HG02623 (cell line): Measurements from ENCODE around the gene MELTF.
A peak's percentile ranks its signal among the peaks of the same experiment; 100 is the strongest.

Experiments
- ATAC-seq: cut with Tn5 transposase; IDR thresholded peaks from one replicate; pipeline ENCODE4 v1.9.1; 2021; ENCODE audit warnings: moderate library complexity; ENCODE audit not compliant: unreplicated experiment

MELTF gene

DNA sequence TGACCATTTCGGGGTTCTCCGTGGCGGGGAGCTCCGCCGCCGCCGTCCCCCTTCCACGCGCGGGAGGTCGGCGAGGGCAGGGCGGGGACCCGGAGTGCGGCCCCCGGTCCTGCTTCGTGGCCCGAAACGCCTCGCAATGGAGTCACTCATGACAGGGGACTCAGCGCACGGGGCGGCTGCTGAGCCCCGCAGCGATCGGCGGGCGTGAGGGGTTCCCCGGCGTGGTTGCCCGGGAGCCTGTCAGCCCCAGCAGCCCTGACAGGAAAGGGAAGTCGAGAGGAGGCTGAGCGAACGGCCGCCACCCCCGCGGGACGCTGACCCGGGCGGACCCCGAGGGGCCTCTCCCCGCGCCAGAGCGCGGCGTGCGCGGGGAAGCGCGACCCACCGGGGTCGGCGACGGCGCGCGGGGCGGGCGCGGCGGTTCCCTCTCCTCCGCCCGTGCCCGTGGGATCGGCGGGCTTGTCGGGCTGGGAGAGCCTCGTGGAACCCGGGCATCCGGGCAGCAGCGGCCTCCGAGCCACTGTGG lies 60.4 kb downstream of the MELTF start:
- peak; percentile 30 for ATAC-seq

DNA sequence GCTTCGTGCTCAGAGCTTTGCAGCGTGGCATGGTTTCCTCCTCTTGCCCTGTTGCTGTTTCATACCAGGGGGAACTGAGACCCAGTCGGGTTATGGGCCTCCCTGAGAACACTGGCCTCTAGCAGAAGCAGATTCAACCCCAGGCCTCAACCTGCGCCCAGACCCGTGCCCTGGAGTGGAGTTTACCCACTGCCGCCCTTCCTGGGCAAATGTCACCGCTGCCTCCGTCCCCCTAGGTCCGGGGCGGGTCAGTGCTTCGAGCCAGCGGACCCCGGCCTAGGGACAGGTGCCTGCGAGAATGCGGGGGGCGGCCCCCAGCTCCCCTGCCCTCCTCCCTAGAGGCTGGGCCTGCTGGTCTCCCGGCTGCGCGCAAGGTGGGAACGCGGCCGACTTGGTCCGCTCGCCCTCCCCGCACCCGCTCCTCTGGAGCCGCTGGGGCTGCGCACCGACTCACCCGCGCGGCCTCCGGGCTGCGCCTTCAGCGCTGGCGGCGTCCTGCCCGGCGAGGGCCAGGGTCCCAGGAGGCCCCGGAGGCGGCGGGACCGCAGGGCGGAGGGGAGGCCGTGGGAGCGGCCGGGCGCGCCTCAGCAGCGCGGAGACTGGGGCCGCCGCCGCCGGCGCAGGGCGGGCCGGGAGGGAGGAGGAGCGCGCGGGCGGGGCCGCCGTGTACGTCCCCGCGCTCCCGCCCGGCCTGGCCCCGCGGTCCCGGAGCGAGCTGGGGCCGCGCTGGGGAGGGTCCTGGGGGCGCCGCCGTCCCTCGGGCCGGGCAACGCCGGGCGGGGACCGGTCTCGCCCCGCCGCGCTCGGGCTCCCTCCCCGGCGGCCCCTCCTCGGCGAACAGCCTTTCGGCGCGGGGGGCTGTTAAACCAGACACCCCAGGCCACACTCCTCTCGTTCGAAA lies 61.1 kb downstream of the MELTF start, which contains the start of gene PIGZ:
Gene PIGZ (minus strand): TSS at position 601 of the 901 bp plus-strand sequence. CDS start 16,802 bp downstream, outside the sequence.
- peak; percentile 54 for ATAC-seq

DNA sequence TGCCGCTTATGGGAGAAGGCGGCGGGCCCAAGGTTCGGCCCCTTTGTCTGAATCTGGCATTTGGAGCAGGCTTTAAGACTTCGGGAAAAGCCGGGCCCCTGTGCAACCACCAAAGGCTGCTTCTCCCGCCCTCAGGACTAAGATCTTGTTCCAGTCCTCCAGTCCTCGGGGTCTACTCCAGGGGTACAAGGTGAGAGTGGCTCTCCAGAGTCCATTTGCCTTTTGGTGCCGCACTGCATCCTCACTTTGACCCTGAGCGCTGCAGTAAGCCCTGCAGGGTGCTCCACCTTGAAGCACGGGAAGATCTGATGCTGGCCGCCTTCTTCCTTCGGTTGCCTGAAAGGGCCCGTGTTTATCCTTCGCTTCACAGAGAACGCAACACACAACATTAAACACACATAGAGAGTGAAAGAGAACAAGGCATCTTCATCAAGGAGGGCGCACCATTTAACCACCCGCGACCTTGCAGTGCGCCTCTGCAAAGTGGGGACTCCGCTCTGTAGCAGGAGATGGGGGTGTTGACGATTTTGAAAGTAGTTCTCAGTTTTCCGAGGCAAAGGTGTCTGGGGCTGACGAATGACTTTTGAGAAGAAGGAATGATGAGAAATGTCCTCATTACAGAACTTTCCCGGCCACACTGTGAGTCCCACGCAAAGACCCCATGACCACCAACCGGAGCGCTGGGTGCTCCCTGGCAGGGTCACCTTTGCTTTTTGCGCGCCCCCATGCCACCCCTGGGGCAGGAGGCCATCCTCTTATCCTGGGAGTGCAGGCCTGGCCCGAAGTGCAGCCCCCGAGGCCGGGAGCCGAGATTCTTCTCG lies 62.0 kb downstream of the MELTF start:
- no peak for ATAC-seq

DNA sequence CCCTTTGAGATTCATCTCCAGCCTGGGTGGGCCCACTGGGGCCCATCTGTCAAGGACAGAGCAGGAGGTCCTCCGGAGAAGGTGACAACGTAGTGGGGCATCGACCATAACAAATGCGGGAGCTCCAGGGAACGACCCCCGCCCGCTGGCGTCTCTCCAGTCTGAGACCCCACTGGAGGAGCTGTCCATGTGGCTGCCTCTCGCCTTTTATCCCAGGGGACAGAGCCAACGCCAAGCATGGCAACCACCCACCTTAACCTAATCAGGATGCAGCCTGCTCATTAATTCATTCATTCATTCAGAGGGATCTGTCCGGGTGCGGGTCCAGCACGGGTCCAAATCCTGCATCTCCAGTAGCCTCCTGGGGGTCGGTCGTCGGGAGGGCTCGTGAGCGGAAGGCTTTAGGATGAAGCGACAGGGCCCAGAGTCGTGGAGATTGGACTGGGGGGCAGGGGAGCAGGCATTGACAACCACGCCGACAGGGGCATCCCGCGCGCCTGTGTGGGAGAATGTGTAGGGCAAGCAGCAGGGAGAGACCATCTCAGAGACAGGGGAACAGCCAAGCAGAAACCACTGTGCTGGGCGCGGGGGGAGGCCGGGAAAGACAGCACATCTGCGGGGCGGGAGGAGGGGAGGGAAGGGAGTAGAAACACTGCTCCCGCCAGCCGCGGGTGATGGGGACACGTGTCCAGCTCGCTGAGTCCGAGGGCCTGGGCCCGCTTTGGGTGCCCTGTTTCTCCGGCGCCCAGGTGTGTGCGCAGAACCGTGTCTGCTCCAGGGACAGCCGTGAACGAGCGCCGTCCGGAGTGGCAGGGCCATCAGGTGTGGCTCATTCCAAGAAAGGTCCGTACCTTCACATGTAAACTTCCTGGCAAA lies 62.9 kb downstream of the MELTF start:
- ATAC-seq: no peak

DNA sequence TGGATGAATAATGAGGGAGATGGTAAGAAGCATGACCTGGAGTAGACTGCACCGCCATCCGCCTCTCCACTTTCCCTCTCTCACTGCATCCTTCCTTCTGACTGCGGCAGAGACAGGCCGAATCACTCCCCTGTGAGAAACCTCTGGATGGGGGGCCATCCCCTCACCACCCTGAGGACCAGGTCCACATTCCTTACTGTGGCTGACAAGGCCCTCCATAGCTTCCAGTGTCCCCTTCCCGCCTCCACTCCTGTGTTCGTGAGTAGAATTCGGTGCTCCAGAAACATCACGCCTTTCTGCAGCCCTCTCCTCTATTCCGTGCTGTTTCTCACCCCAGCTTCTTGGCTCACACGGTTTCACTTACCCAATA lies 63.8 kb downstream of the MELTF start:
- no peak for ATAC-seq

DNA sequence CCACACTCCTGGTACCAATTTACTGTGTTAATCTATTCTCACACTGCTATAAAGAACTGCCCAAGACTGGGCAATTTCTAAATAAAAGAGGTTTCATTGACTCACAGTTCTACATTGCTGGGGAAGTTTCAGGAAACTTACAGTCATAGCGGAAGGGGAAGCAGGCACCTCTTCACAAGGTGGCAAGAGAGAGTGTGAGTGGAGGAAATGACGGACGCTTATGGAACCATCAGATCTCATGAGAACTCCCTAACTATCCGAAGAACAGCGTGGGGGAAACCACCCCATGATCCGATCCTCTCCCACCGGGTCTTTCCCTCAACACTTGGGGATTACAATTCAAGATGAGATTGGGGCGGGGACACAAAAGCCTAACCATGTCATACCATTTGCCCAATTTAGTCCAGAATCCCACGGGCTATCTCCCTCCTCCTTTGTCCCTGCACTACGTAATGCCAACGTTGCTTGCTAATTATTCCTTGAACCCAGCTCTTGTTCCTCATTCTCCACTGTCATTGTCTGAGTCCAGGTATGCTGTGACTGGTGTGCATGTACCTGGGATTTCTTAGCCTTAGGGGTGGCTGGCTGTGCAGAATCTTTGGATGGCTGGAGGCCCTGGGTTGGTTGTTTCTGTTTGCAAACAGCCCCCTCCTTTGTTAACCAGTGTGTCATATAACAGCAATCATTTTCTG lies 64.4 kb downstream of the MELTF start:
- ATAC-seq: no peak

DNA sequence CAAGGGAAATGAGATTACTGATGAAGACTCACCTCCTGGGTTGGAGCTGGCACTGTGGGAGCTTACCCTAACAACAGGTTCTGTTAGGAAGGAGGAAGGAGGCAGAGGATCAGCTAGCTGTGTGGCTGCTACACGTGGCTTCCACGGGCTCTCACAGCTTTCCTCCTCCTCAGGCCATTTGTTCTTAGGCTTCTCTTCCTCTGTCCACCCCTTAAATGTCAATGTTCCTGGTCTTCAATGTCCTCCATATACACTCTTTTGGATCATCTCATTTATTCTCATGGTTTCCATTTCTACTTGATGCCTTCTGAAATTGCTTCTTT lies 66.0 kb downstream of the MELTF start:
- ATAC-seq: no peak

DNA sequence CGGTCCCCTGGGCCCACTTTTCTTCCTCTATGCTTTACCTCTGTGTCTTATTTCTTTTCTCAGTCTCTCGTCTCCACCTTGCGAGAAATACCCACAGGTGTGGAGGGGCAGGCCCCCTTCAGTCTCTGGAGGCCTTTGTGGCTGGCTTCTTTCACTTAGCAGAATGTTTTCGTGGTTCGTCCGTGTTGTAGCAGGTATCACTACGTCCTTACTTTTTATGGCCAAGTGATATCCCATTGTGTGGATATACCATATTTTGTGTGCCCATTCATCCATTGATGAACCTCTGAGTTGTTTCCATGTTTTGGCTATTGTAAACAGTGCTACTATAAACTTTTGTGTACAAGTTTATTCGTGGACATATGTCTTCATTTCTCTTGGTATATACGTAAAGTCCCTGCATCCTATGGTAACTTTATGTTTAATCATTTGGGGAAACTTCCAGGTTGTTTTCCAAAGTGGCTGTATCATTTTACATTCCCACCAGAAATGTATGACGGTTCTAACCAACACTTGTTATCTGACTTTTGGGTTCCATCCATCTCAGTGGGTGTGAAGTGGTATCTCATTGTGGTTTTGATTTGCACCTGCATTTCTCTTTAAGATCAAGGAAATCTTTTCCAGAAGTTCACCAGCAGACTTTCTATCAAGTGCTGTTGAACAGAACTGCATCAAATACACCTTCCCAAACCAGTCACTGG lies 66.5 kb downstream of the MELTF start:
- no peak for ATAC-seq

DNA sequence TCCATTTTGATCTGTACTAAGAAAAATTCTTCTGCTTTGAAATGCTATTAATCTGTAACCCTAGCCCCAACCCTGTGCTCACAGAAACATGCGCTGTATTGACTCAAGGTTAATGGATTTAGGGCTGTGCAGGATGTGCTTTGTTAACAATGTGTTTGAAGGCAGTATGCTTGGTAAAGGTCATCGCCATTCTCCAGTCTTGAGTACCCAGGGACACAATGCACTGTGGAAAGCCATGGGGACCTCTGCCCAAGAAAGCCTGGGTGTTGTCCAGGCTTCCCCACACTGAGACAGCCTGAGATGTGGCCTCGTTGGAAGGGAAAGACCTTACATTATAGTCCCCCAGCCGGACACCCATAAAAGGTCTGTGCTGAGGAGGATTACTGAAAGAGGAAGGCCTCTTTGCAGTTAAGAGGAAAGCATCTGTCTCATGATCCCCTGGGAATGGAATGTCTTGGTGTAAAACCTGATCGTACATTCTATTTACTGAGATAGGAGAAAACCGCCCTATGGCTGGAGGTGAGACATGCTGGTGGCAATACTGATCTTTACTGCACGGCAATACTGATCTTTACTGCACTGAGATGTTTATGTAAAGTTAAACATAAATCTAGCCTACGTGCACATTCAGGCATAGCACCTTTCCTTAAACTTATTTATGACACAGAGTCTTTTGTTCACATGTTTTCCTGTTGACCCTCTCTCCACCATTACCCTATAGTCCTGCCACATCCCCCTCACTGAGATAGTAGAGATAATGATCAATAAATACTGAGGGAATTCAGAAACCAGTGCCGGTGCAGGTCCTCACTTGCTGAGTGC lies 67.3 kb downstream of the MELTF start:
- no peak for ATAC-seq

DNA sequence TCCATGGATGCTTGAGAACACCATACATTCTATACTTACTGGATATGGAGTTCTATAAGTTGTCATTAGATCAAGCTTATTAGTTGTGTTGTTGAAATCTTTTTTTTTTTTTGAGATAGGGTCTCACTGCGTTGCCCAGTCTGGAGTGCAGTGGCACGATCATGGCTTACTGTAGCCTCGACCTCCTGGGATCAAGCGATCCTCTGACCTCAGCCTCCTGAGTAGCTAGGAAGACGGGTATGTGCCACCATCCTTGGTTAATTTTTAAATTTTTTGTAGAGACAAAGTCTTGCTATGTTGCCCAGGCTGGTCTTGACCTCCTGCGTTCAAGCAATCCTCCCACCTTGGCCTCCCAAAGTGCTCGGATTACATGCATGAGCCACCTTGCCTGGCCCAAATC lies 74.8 kb downstream of the MELTF start:
- no peak for ATAC-seq
